ENCODE data around the gene TMEM179.

TMEM179 gene

GRCh38 chr14:104600805-104601204, 3.8 kb downstream of the TMEM179 start:
- Histone ChIP-seq H3K27me3 (peaks cover 0 to 96% of the 10 kb centered on the region in 2 donors), H3K4me1 (peaks cover 0 to 15% (median 5%) of the 10 kb centered on the region in 4 donors), H3K9me3 (no peaks in the 10 kb centered on the region), H3K4me3 (no peak overlapping the region), H3K27ac (no peak overlapping the region), H3K36me3 (no peaks in the 10 kb centered on the region)
- intact Hi-C loops (cut with DNase I; ENCODE audit: low total_unique reads) = no loop called here
- no peak for TF ChIP-seq CTCF (IDR thresholded peaks at IDR 0.05)
- DNase-seq = no peak

GRCh38 chr14:104600141-104600643, 4.4 kb downstream of the TMEM179 start:
- no peaks in the 10 kb centered on the region for H3K9me3 ChIP-seq
- no peak overlapping the region for H3K4me3 ChIP-seq
- TF ChIP-seq CTCF (IDR thresholded peaks at IDR 0.05) = no peak
- DNase-seq = peak in 1 of 2 donors; percentile 62
- peaks cover 0 to 98% of the 10 kb centered on the region in 2 donors for H3K27me3 ChIP-seq
- intact Hi-C loops (cut with DNase I; ENCODE audit: low total_unique reads) = no loop called here
- H3K27ac ChIP-seq = no peak overlapping the region
- H3K4me1 ChIP-seq = peaks cover 0 to 15% (median 5%) of the 10 kb centered on the region in 4 donors
- H3K36me3 ChIP-seq = no peaks in the 10 kb centered on the region

- Histone ChIP-seq H3K27me3 (peaks cover 0 to 98% of the 10 kb centered on the region in 2 donors), H3K4me1 (peaks cover 0 to 10% (median 5%) of the 10 kb centered on the region in 4 donors), H3K36me3 (no peaks in the 10 kb centered on the region), H3K9me3 (no peaks in the 10 kb centered on the region), H3K27ac (no peak overlapping the region), H3K4me3 (no peak overlapping the region)
- DNase-seq = peak in 1 of 2 donors; percentile 54
- intact Hi-C loops (cut with DNase I; ENCODE audit: low total_unique reads) = no loop called here
- no peak for TF ChIP-seq CTCF (IDR thresholded peaks at IDR 0.05)
These were observed 5.1 kb downstream of the TMEM179 start for GRCh38 chr14:104599446-104599845.

- Histone ChIP-seq H3K4me1 (peaks cover 0 to 5% (median under 1%) of the 10 kb centered on the region in 4 donors), H3K36me3 (no peaks in the 10 kb centered on the region), H3K9me3 (no peaks in the 10 kb centered on the region), H3K27ac (no peak overlapping the region), H3K27me3 (peaks cover 0 to 97% of the 10 kb centered on the region in 2 donors), H3K4me3 (no peak overlapping the region)
- DNase-seq = peak in 1 of 2 donors; percentile 11
- no peak for TF ChIP-seq CTCF (IDR thresholded peaks at IDR 0.05)
- intact Hi-C loops (cut with DNase I; ENCODE audit: low total_unique reads) = no loop called here
These were observed 5.7 kb downstream of the TMEM179 start for GRCh38 chr14:104598910-104599273.

GRCh38 chr14:104598039-104598909, 6.3 kb downstream of the TMEM179 start:
- no peaks in the 10 kb centered on the region for H3K9me3 ChIP-seq
- H3K36me3 ChIP-seq = no peaks in the 10 kb centered on the region
- H3K27me3 ChIP-seq = peaks cover 0 to 97% of the 10 kb centered on the region in 2 donors
- DNase-seq = peak in 1 of 2 donors; percentile 55
- H3K4me1 ChIP-seq = no peaks in the 10 kb centered on the region
- intact Hi-C loops (cut with DNase I; ENCODE audit: low total_unique reads) = no loop called here
- no peak overlapping the region for H3K4me3 ChIP-seq
- H3K27ac ChIP-seq = no peak overlapping the region
- no peak for TF ChIP-seq CTCF (IDR thresholded peaks at IDR 0.05)
